ENCODE measurements around the gene KCNQ4. TPM values are rescaled to one million over a fixed set of nuclear protein-coding genes. Genes with fewer than 3 reads are reported as not detected.

KCNQ4 gene
- polyA plus RNA-seq, 3 donors, result 0.13 TPM; not detected in 2

DNA sequence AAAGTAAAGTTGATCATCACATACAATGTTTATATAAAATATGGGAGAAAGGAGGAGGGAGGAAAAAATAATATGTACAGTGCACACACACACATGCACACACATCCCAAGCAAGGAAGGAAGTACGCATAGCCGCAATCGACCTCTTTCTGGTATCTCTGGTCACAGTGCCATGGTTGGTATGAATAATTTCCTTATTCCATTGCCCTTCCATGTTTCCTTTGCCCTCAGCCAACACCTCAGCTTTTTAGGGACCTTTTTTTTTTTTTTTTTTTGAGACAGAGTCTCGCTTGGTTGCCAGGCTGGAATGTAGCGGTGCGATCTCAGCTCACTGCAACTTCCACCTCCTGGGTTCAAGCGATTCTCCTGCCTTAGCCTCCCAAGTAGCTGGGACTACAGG lies 58.0 kb downstream of the KCNQ4 start:
- peaks cover 19 to 24% (median 19%) of the 10 kb centered on the region in 3 donors for H3K27me3 Mint-ChIP-seq (ENCODE audit: low read depth in 3 of 3)
- Histone ChIP-seq H3K27ac (ENCODE audit: low read depth in 1 of 2, low read length in 2 of 2) (no peak overlapping the region), H3K4me1 (ENCODE audit: control insufficient read depth in 1 of 2, insufficient read depth in 2 of 2, low read length in 2 of 2) (peaks cover 0 to 7% of the 10 kb centered on the region in 2 donors), H3K9me3 (replicated peaks in 1 of 2; ENCODE audit: control insufficient read depth in 1 of 2, insufficient read depth in 1 of 2, low read length in 2 of 2) (no peaks in the 10 kb centered on the region), H3K27me3 (ENCODE audit: control insufficient read depth in 2 of 2, insufficient read depth in 2 of 2, low read length in 2 of 2) (peaks cover 6 to 12% of the 10 kb centered on the region in 2 donors), H2AFZ (ENCODE audit: insufficient read depth, low read depth, low read length, poor library complexity, severe bottlenecking) (no peak overlapping the region), H3K4me3 (replicated peaks in 1 of 3; ENCODE audit: low read depth in 2 of 3, low read length in 3 of 3) (no peak overlapping the region), H3K9ac (ENCODE audit: insufficient read depth, low read length, poor library complexity, severe bottlenecking) (no peak overlapping the region), H3K36me3 (replicated peaks in 1 of 2; ENCODE audit: control insufficient read depth in 1 of 2, insufficient read depth in 2 of 2, low read length in 2 of 2) (no peaks in the 10 kb centered on the region), H3K79me2 (ENCODE audit: insufficient read depth, low read length) (no peaks in the 10 kb centered on the region), H4K20me1 (ENCODE audit: insufficient read depth, low read length) (no peaks in the 10 kb centered on the region), H3K4me2 (replicated peaks; ENCODE audit: extremely low read depth, low read length, poor library complexity, severe bottlenecking) (no peak overlapping the region)
- peaks cover 0 to 6% (median 4%) of the 10 kb centered on the region in 7 donors for H3K9me3 Mint-ChIP-seq
- TF ChIP-seq, protein P1, sequence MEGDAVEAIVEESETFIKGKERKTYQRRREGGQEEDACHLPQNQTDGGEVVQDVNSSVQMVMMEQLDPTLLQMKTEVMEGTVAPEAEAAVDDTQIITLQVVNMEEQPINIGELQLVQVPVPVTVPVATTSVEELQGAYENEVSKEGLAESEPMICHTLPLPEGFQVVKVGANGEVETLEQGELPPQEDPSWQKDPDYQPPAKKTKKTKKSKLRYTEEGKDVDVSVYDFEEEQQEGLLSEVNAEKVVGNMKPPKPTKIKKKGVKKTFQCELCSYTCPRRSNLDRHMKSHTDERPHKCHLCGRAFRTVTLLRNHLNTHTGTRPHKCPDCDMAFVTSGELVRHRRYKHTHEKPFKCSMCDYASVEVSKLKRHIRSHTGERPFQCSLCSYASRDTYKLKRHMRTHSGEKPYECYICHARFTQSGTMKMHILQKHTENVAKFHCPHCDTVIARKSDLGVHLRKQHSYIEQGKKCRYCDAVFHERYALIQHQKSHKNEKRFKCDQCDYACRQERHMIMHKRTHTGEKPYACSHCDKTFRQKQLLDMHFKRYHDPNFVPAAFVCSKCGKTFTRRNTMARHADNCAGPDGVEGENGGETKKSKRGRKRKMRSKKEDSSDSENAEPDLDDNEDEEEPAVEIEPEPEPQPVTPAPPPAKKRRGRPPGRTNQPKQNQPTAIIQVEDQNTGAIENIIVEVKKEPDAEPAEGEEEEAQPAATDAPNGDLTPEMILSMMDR (IDR thresholded peaks at IDR 0.05), result no peak
- no peak overlapping the region for H3K27ac Mint-ChIP-seq
- DNase-seq, result no peak
- H3K36me3 Mint-ChIP-seq, result peaks cover 0 to 6% of the 10 kb centered on the region in 2 donors
- WGBS (ENCODE audit: insufficient coverage), result no CpG with 5 or more reads among the region's 7 CpGs
- H3K4me3 Mint-ChIP-seq, result peak overlapping the region in 1 of 2 donors; percentile 44
- intact Hi-C loops (cut with micrococcal nuclease), result loop anchor here (10.0 kb wide), 2 partner anchors 237 to 247 kb away; no protein-coding TSS in a partner anchor
- peaks cover 20% of the 10 kb centered on the region for H3K4me1 Mint-ChIP-seq

- no CpG with 5 or more reads among the region's 4 CpGs for WGBS (ENCODE audit: insufficient coverage)
Measured at GRCh38 chr1:40842207-40842606, 58.6 kb downstream of the KCNQ4 start.

More at GRCh38 chr1:40842207-40842606, 58.6 kb downstream of the KCNQ4 start:
- no peaks in the 10 kb centered on the region for H4K20me1 ChIP-seq (ENCODE audit: insufficient read depth, low read length)
- no peak for DNase-seq
- Mint-ChIP-seq H3K27ac (no peak overlapping the region), H3K4me3 (no peak overlapping the region), H3K9me3 (peaks cover 0 to 6% (median 4%) of the 10 kb centered on the region in 7 donors), H3K27me3 (ENCODE audit: low read depth in 3 of 3) (peaks cover 19 to 24% (median 20%) of the 10 kb centered on the region in 3 donors), H3K36me3 (peaks cover 0 to 6% of the 10 kb centered on the region in 2 donors), H3K4me1 (peaks cover 20% of the 10 kb centered on the region)
- no peak overlapping the region for H2AFZ ChIP-seq (ENCODE audit: insufficient read depth, low read depth, low read length, poor library complexity, severe bottlenecking)
- H3K27ac ChIP-seq (ENCODE audit: low read depth in 1 of 2, low read length in 2 of 2), result no peak overlapping the region
- no peaks in the 10 kb centered on the region for H3K79me2 ChIP-seq (ENCODE audit: insufficient read depth, low read length)
- no peaks in the 10 kb centered on the region for H3K9me3 ChIP-seq (replicated peaks in 1 of 2; ENCODE audit: control insufficient read depth in 1 of 2, insufficient read depth in 1 of 2, low read length in 2 of 2)
- H3K36me3 ChIP-seq (replicated peaks in 1 of 2; ENCODE audit: control insufficient read depth in 1 of 2, insufficient read depth in 2 of 2, low read length in 2 of 2), result no peaks in the 10 kb centered on the region
- no peak overlapping the region for H3K4me3 ChIP-seq (replicated peaks in 1 of 3; ENCODE audit: low read depth in 2 of 3, low read length in 3 of 3)
- TF ChIP-seq, protein P1 (IDR thresholded peaks at IDR 0.05), result no peak
- intact Hi-C loops (cut with micrococcal nuclease), result loop anchor here (10.0 kb wide), 2 partner anchors 237 to 247 kb away; no protein-coding TSS in a partner anchor
- no peak overlapping the region for H3K4me2 ChIP-seq (replicated peaks; ENCODE audit: extremely low read depth, low read length, poor library complexity, severe bottlenecking)
- H3K27me3 ChIP-seq (ENCODE audit: control insufficient read depth in 2 of 2, insufficient read depth in 2 of 2, low read length in 2 of 2), result peaks cover 6 to 12% of the 10 kb centered on the region in 2 donors
- H3K9ac ChIP-seq (ENCODE audit: insufficient read depth, low read length, poor library complexity, severe bottlenecking), result no peak overlapping the region
- H3K4me1 ChIP-seq (ENCODE audit: control insufficient read depth in 1 of 2, insufficient read depth in 2 of 2, low read length in 2 of 2), result peaks cover 0 to 7% of the 10 kb centered on the region in 2 donors

All from CD14-positive monocyte (primary cell).